NK-92 treated with Interleukin-12 subunit alpha and Interleukin-12 subunit beta, amount 100 ng/mL, for 24 hours (cell line): ENCODE data around the gene DDX42.
A peak's percentile ranks its signal among the peaks of the same experiment; 100 is the strongest.

Source experiments
- DNase-seq: peaks from one replicate; lab custom pipeline; 2025; lab: John Stamatoyannopoulos, UW

DDX42 gene

DNA sequence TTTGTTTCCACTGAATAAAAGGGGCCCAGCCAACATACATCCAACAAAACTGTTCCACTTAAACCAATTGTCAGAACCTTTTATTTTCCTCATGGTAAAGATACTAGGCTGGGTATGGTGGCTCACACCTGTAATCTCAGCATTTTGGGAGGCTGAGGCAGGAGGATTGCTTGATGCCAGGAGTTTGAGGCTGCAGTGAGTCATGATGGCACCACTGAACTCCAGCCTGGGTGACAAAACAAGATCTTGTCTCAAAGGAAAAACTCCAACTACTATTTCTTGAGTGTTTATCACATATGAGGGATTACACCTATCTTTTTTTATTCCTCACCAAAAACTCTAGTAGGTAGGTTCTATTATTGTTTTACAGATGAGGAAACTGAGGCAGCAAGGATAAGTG is 48.6 kb downstream of the DDX42 start:
- no peak for DNase-seq

DNA sequence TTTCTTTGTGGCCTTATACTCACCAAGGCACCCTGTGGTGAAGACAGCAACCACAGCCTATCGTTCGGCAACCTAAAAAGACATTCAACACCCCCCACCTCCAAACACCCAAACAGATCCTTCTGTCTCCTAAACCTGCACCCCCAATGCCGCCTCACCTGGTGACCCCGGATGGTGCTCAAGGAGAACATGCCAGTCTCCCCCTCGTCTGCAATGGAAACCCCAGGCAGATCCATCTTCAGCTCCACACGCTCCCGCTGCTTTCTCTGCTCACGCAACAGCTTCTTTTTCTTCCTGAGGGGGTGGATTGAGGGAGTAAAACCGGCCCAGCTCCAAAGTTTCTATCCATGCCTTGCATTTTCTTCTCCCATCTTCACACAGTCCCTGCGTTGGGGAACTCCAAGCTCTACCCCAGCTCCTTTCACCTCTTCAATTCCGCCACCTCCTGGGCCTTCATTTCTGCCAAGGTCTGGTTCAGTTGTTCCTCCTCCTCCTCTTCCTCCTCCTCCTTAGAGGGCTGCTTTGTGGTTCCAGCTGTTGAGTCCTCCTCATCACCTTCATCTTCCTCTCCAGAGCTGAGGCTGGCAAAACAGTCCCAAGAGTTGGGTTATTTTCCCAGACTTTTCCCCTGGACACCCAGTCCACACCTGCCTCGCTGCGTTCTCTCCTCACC is 49.8 kb downstream of the DDX42 start:
- no peak for DNase-seq

DNA sequence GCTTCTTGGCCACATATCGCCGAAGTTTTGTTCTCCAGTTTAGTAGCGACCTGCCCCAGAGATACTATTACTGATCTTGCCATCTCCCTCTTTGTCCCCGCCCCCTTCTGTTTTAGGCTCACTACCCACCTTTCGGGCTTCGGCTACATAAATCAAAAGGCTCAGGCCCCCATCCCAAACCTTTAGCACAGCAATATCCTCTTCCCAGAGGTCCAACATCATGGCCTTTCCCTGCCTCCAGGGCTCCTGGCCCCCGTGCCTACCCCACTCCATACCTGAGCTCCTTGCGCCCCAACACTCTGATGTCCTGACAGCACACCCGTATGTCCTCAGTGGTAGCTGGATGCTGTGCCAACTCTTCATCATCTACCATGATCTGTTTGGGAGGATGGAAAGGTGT is 50.4 kb downstream of the DDX42 start:
- no peak for DNase-seq

DNA sequence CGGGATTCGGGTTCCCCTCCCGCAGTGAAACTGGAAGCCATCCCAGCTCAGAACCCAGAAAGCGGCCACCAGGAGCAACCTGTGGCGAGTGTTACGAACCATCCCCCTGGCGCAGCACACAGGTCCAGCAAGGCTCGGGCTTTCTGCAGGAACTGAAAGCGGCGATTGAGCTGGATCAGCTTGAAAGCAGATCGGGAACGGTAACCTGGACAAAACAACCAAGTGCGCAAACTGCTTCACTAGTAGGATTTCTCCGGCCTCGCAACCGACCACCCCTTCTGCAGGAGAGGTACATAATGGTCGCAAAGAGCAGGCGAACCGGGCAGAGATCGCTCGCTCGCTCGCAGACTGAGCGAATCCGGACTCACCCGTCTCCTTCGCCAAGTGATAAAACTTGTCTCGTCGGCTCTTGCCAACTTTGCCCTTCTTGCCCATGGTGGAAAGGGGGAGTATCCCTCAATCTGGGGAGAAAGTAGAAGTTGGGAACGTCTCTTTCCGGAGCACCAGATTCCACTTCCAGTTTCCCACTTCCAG is 52.6 kb downstream of the DDX42 start:
- DNase-seq, result no peak

DNA sequence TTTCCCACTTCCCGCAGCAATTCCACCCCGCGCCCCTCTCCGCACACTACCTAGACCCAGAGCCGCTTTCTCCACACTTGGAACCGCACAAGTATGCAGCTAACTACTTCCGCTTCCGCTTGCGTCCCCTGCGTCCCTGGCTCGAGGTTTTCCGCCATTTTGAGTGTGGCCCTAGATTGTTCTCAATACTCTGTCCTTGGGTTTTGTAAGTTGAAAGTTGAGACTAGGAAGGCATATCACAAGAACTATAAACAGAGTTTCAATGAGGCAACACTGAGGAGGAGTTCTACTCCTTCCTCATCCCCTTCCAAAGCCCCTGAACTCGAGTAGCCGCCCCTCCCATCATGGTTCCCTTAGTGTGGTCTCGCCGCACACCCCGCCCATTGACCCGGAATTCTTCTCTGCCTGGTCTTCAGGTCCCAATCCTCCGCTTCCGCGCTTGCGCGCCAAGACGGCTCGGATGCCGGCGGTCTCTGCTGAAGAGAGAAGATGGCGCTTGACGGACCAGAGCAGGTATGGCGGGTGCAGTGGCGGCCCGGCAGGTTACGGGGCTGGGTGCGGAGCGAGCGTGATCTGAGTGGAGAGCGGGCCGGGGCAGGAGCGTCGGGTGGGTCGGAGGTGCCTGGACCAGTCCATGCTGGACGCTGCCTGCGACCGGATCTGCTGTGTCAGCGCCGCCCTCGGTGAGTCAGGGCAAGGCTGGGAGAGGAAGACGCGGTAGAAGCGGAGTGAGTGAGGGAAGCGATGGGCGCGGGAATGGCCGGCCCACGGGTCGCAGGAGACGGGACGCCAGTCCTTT is 53.2 kb downstream of the DDX42 start, which contains the start of the genes FTSJ3 and PSMC5:
TSS of gene FTSJ3 (minus strand) at position 662 of the 799 bp plus-strand sequence. CDS start 761 bp downstream, outside the sequence.
TSS of gene PSMC5 (plus strand) at position 430 of the 799 bp plus-strand sequence. CDS start at position 490, 60 bp downstream.
- DNase-seq, result peak; percentile 93

DNA sequence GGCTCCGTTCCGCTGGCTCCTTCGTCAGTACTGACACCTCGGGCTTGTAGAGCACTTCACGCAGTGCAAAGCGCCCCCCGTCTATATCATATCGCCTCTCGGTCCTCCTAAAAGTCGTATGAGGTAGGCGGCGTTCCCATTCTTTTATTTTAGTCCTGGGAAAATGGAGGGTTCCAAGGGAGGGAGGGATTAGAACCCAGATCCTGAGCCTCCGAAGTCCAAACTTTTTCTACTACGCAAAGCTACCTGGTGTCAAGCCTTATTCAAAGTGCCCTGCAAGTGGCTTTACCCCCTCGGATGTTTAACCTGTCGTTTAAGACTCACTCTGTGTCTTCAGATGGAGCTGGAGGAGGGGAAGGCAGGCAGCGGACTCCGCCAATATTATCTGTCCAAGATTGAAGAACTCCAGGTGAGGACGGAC is 53.8 kb downstream of the DDX42 start:
- DNase-seq, result no peak

DNA sequence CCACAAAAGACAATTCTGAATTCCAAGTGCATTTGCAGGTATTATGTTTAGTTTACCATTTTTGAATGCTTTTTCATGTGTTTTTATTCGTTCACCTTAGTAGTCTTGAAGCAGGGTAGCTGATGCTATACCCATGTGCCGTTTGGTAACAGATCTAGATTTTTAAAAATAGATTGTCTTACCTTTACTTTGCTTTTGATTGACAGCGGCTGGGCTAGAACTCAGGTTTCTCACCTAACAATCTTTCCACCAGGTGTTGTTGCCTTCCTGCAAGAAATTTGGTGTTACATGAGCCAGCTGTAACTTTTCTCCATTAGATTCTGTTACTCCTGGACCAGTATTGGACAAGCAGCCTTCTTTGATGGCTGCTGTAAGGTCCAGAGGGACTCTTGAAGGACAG is 55.0 kb downstream of the DDX42 start:
- DNase-seq, result no peak

DNA sequence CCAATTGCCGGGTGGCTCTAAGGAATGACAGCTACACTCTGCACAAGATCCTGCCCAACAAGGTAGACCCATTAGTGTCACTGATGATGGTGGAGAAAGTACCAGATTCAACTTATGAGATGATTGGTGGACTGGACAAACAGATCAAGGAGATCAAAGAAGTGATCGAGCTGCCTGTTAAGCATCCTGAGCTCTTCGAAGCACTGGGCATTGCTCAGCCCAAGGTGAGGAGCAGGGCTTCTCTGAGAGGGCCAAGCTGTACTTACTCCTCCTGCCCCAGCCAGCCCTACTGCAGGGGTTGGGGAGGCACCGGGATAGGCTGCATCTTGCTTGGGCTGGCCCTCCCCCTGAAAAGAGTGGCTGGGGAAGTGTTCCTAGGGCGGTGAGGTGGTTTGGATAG is 56.3 kb downstream of the DDX42 start:
- DNase-seq, result no peak

DNA sequence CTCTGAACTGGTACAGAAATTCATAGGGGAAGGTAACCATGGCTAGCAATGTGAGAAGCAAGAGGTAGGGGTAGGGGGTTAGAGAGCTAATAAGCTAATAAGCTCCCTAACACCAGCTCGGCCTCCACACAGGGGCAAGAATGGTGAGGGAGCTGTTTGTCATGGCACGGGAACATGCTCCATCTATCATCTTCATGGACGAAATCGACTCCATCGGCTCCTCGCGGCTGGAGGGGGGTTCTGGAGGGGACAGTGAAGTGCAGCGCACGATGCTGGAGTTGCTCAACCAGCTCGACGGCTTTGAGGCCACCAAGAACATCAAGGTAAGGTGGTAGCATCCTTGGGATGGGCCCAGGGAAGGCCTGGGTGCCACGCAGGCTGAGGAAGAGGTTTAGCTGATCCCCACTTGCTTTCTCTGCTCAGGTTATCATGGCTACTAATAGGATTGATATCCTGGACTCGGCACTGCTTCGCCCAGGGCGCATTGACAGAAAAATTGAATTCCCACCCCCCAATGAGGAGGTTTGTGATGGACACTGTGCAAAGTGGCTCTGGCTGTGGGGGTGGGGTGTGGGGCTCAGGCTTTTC is 57.0 kb downstream of the DDX42 start:
- DNase-seq, result no peak

DNA sequence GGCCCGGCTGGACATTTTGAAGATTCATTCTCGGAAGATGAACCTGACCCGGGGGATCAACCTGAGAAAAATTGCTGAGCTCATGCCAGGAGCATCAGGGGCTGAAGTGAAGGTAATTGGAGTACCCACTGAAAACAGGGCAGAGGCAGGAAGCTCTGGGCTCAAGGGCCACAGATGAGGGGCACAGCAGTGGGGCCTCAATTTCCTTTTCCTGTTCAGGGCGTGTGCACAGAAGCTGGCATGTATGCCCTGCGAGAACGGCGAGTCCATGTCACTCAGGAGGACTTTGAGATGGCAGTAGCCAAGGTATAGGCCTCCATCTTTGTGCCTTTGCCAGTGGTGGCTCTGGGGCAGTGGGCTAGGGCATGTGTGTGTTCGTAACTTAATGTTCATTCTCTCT is 57.5 kb downstream of the DDX42 start:
- DNase-seq, result no peak

DNA sequence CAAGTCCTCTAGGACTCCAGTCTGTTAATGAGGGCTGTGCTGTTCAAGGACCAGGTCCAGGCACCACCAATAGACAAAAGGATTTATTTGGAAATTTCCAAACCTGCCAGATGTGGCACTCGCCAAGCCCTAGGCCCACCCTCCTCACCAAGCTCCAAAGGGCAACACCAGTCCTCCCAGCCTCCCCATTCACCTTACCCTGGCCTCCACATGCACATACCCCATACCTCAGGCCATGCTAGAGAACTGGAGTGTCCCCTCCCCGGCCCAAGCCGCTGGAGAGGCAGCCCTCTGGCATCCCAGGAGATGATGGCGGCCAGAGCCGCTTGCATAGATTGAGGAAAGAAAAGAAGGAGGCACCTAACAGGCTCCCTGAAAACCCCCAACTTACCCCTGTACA is 58.0 kb downstream of the DDX42 start:
- DNase-seq, result no peak

DNA sequence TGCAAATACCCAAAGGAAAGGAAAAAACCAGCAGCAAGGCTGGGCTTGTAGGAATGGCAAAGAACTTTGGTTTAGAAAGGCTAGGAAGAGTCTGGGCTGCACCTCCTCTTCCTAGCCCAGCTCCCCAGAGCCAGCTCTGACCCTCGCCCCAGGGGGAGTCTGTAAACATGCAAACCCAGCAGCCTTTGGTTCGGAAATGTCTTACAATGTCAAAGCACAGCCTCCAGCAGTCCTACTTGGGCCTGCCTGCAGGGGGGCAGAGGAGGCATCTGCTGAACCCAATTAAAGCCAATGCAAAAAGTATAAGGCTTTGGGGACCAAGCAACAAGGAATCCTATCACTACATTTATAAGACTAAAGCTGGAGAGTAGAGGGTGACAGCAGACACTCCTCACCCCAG is 58.5 kb downstream of the DDX42 start:
- DNase-seq, result no peak

DNA sequence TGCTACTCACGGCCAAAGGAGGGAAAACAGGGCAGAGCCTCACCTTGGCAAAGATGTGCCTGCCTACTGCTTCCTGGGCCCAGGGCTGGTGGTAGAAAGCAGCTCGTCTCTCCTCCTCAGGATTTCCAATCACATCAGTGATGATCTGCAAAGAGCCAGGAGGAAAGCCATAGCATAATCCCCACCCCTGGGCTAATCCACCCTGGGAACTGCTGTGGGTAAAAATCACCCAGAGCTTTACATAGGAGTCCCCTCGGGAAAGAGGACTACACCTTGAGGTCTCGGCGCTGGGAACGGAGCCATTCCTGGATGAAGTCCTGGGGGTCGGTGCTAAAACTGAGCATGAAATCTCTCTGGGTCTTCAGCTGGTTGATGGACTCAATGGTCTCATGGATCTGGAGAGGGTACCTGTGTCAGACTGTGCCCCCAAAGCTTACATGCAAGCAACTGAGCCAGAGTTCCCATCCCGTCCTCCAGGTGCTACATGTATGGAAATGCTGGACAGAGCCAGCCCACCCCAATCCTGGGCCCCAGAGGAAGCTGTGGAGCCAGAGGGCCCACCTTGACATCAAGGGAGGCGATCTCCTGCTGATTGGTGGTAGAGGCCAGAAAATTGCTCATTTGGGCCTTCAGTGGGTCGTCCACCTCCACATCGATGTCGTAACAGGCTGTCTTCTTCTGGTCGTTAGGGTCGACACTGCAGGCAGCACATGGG is 59.2 kb downstream of the DDX42 start:
- DNase-seq, result no peak

DNA sequence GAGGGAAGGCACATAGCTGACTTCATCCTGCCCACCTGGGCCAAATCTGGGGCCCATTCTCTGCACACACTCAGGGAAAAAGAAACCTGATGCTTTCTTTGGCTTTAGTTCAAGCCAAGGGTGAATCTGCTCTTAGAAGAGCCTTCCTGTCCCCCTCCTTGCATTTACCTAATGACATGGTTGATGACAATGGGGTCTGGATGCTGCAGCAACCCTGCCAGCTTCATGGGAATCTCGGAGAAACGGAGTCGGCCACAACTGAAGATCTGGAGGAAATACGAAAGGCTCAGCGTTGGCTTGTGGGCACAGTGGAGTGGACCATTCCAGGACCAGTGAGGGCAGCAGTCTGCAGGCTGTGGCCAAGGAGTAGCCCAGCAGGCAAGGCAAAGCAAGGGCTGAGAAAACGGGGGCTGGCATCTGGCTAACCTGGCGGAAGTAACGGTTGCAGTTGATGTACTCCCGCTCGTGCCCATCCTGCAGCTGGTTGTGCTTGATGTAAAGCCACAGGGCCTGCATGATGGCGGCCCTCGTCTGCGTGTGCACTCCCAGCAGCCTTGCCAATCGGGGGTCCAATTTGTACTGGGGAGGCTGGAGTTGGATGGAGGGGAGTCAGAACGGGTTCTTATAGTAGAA is 59.9 kb downstream of the DDX42 start:
- no peak for DNase-seq

DNA sequence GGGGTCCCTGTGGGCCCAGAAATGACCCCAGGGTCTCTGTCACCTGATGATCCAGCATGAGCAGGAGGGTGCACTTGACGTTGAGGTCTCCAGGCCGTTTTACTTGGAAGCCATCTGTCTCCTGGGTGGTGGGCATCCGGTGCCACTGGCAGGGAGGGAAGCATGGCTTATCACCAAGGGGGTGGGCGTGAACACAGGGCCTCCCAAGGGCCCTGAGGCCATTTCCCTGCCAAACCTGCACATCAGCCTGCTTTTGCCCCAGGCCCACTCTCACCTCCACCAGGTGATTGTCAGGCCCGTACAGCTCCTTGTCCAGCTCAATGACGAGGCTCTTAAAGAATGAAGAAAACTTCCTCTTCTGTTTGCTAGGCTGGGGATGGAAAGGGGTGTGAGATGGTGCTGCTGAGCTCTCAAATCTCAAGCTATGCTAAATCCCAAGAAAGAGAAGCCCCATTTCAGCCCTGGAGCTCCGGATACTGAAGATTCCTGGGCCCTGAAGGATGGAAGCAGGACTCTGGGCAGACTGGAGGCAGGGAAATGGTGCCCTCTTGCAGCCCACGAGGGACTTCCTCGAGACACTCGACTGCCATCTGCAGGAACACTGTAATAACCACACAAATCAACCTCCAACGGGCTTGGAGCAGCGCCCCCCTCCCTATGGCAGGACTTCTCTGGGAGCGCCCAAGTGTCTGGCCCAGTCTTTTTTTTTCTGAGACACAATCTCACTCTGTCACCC is 60.6 kb downstream of the DDX42 start:
- DNase-seq, result no peak

DNA sequence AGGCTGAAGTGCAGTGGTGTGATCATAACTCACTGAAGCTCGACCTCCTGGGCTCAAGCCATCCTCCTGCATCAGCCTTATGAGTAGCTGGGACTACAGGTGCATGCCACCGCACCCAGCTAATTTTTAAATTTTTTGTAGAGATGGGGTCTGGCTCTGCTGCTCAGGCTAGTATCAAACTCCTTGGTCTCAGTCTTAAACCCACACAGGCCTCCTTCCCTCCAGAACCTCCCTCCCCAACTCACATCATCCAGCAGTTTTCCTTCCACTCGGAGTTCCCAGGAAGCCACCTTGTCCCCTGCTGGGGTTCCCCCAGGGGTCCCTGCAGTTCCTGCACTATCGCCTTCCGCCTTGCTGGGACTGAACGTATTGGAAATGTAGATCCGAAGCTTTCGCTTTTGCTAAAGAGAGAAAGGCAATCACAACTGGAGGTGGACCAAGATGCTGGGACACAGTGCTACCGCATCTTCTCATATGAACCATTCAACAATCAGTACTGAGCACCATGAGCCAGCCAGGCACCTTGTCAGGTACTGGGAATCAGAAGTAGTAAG is 61.3 kb downstream of the DDX42 start:
- no peak for DNase-seq

DNA sequence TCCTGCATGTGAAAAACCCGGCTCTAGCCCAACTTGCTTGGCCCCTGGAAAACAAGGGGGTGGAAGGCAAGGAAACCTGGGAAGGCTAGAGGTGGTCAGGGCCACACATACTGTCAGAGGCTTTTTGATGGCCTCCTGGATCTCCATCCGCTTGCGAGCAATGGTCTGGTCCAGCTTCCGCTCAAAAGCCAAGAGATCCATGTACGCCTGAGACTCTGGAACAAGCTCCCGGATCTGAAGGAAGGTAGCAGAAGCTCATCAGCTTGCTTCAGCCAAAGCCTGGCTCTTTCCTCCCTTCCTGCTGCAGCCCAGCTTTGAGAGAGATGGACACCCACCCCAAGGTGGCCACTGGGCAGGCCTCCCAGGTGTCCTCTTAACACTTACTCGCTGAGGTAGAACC is 62.8 kb downstream of the DDX42 start:
- DNase-seq, result no peak

DNA sequence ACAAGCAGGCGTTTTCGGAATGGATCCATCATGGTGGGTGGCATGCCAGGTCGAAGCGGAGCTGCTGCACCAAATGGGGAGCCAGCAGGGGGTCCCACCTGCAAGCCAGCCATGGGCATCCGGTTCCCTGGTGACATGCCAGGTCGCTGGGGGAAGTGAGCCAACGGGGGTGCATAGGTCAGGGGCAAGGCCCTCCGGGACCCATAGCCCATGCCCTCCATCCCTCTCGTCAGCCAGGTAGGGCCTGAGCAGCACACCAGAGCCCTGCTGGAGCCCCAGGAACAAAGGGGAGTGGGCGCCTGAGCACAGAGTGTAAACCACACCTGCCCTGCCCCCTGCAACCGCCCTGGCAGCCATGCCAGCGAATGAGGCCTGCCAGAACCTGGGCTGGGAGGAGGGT is 63.5 kb downstream of the DDX42 start:
- DNase-seq, result no peak

DNA sequence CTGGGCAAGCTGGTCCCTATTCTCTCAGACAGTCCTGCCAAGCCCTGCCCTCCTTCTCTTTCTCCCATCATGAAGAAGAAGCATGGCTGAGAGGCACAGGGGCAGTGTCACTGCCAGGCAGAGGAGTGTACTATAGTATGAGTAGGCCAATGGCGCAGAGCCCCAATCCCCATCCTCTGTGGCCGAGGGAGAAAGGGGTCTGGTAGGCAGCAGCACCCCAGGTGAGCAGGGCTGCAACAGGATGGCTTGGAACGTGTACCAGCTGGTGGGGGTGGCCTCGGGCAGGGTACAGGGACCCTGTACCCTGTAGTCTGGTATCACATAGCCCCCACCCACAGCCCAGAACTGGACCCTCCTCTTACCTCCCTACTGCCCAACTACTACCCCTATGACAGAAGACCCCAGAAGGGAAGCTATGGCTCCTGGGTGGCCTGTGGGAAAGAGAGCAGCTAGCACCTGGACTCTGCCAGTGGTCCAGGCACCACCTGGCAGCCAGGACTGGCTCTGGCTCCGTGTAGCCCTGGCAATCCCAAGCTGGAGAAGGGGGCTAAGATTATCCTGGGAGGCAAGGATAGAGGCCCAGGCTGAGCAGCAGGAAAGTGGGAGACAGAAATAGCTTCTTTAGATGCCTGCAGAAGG is 64.1 kb downstream of the DDX42 start:
- no peak for DNase-seq

DNA sequence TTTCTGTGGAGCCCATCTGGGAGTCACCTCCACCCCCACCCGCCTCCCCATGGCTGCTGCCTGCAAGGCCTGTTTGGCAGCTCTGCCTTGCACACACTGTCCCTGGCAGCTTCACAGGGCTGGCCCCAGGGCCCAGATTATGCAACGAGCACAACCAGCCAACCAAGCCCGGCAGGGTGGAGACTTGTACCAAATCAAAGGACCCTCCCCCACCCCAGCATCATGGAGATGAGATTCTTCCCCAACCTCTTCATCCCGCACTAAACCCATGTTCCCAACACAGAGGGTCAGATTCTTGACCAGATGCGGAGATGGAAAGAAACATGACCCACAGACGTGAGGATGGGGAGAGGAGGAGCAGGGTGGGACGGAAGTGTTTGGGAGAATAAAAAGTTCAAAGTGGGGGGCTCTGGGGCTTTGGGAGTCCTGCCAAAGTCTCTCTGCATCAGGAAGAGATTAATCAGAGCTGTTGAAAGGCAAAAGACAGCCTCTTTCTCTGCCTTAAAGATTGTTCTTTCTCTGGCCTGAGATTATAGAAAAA is 64.7 kb downstream of the DDX42 start:
- no peak for DNase-seq
